ENCODE results near the gene AVPR2.

AVPR2 gene

DNA sequence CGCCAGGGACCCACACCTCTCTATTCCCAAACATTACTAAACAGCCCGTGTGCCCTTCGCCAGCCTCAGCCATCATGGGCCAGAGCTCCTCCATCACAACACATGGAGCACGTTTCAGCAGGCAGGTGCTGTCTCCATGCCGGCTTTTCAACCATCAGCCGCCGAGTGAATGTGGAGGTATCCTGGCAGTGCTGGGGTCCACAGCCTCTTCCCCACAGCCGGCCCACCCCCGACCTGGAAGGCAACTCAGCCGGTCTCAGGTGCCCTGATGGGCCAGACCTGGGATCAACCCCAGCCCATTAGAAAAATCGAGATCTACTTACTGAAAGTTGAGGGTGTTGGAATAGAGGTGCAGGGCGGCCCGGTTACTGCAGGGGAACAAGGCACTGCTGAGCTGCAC is 27.3 kb downstream of the AVPR2 start:
- H3K9me3 ChIP-seq (ENCODE audit: control insufficient read depth, insufficient read depth, low read length) = no peaks in the 10 kb centered on the region
- H3K4me1 ChIP-seq (ENCODE audit: insufficient read depth, low read length) = no peaks in the 10 kb centered on the region; the same call in 1 of the 2 replicates
- no peak overlapping the region for H3K9ac ChIP-seq (ENCODE audit: low read depth, low read length)
- peaks cover 13% of the 10 kb centered on the region for H3K36me3 ChIP-seq (ENCODE audit: insufficient read depth, low read length)

DNA sequence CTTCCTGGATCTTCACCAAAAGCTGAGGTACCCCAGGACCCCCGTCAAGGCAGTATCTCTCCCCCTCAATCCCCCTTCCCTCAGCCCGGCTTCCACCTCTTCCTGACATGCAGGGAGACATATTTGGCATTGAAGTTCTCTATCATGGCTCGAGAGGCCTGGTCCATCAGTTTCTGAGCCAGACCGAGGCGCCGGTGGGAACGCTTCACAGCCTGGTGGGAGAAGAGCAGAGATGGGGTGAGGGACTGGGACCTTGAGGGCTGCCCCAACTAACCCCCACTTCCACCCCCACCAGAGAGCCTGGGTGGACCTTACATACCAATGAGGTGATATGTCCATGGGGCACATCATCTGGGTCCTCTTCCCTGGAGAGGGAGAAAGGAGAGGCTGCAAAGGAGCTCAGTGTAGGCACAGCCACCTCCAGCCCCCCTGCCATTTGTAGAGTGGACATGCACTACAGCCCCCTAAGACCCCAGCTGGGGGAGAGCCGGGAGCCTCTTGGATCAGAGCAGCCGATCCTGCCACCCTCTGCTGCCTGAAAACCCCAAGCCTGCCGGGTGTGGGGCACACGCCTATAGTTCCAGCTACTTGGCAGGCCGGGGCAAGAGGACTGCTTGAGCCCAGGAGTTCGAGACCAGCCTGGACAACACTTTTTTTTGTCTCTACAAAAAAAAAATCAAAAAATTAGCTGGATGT is 27.9 kb downstream of the AVPR2 start:
- H3K36me3 ChIP-seq (ENCODE audit: insufficient read depth, low read length) = peaks cover 13% of the 10 kb centered on the region
- H3K9me3 ChIP-seq (ENCODE audit: control insufficient read depth, insufficient read depth, low read length) = no peaks in the 10 kb centered on the region
- H3K9ac ChIP-seq (ENCODE audit: low read depth, low read length) = no peak overlapping the region
- no peaks in the 10 kb centered on the region; the same call in 1 of the 2 replicates for H3K4me1 ChIP-seq (ENCODE audit: insufficient read depth, low read length)

- Histone ChIP-seq H3K4me1 (ENCODE audit: insufficient read depth, low read length) (no peaks in the 10 kb centered on the region; the same call in 1 of the 2 replicates), H3K9me3 (ENCODE audit: control insufficient read depth, insufficient read depth, low read length) (no peaks in the 10 kb centered on the region), H3K36me3 (ENCODE audit: insufficient read depth, low read length) (peaks cover 13% of the 10 kb centered on the region), H3K9ac (ENCODE audit: low read depth, low read length) (peak overlapping the region; percentile 77)
Measured at GRCh38 chrX:153933748-153934147, 29.3 kb downstream of the AVPR2 start.

DNA sequence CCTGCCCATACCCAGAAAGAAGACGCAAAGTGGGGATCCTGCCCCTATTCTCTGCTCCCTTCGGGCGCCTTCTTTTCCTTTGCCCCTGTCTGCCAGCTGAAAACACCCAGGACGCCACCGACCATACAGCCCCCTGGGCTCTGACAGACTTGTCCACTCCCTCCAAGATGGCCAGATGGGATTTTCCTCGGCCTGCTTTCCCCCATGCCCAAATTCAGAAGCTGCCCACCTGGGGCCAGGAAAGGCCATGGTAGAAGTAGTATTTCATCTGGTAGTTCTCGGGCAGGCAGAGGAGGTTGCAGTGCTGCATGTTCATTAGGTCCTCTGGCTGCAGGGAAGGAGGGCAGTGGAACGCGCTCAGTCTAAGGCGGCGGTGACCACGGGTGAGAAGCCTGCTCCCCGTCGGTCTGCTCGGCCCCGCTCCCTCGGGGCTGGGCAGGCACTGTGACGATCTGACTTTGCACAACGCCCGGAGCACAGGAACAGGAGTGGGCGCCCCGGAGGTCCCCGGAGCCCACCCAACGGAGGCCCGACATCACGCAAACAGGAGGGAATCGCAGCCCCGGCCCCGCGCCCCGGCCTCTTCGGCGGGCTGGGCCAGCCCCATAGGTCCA is 29.8 kb downstream of the AVPR2 start:
- no peaks in the 10 kb centered on the region for H3K9me3 ChIP-seq (ENCODE audit: control insufficient read depth, insufficient read depth, low read length)
- H3K4me1 ChIP-seq (ENCODE audit: insufficient read depth, low read length) = no peaks in the 10 kb centered on the region; the same call in 1 of the 2 replicates
- H3K9ac ChIP-seq (ENCODE audit: low read depth, low read length) = peak overlapping the region; percentile 77
- peaks cover 13% of the 10 kb centered on the region for H3K36me3 ChIP-seq (ENCODE audit: insufficient read depth, low read length)

DNA sequence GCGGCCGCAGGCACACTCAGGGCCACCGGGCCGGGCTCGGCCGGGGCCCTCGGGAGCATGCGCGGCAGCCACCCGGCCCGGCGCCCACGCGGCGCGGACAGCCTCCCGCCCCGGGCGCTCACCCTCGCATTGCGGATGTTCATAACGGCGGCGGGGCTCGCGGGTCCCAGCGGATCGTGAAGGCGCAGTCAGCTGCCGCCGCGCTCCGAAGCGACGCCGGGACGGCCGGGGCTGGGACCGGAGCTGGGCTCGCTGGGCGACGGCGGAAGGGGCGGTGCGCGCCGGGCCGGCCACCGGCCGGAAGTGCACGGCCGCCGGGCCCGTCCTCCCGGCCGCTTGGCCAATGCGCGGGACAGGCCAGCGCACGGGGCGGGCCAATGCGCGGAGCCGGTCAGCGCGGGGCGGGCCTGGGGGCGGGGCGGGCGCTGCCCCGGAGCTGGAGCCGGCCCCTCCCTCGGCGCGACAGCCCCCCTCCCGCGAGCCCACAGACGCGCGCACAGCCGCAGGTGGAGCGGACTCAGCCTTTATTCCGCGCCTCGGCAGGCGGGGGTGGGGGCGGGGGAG is 30.4 kb downstream of the AVPR2 start, which contains the start of gene NAA10:
Gene NAA10 (minus strand): TSS at position 276 of the 564 bp plus-strand sequence. CDS start 133 bp downstream, at position 143.
- peaks cover 13% of the 10 kb centered on the region for H3K36me3 ChIP-seq (ENCODE audit: insufficient read depth, low read length)
- no peaks in the 10 kb centered on the region; the same call in 1 of the 2 replicates for H3K4me1 ChIP-seq (ENCODE audit: insufficient read depth, low read length)
- peak within 1 kb of the TSS; percentile 77 for H3K9ac ChIP-seq (ENCODE audit: low read depth, low read length)
- H3K9me3 ChIP-seq (ENCODE audit: control insufficient read depth, insufficient read depth, low read length) = no peaks in the 10 kb centered on the region

DNA sequence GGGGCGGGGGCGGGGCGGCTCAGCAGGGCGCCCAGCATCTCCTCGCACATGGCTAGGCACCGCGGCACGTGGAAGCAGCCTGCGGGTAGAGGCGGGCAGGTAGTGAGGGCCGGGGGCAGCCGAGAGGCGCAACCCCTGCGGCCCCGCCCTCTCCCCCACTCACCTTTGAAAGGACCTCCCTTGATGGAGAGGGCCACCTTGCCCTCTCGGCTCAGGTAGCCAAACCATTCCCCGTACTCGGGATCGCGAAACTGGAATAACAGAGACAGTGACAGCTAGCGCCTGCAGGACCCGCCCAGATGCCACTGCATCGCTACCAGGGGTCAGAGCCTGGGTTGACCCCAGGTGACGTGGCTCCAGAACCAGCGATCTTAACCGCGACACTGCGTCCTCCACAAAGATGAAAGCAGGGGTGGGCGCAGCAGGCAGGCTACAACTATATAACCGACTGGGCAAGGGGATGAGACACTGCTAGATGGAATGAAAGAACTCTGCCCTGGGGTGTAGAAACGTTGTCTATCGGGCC is 30.9 kb downstream of the AVPR2 start:
- Histone ChIP-seq H3K36me3 (ENCODE audit: insufficient read depth, low read length) (peaks cover 13% of the 10 kb centered on the region), H3K4me1 (ENCODE audit: insufficient read depth, low read length) (peaks cover 4% of the 10 kb centered on the region), H3K9me3 (ENCODE audit: control insufficient read depth, insufficient read depth, low read length) (no peaks in the 10 kb centered on the region), H3K9ac (ENCODE audit: low read depth, low read length) (peak overlapping the region; percentile 48; the same call in 1 of the 2 replicates)

GRCh38 chrX:153937056-153937455 is 32.6 kb downstream of the AVPR2 start:
- peaks cover 9% of the 10 kb centered on the region for H3K36me3 ChIP-seq (ENCODE audit: insufficient read depth, low read length)
- peaks cover 10% of the 10 kb centered on the region for H3K4me1 ChIP-seq (ENCODE audit: insufficient read depth, low read length)
- no peak overlapping the region for H3K9ac ChIP-seq (ENCODE audit: low read depth, low read length)
- no peaks in the 10 kb centered on the region for H3K9me3 ChIP-seq (ENCODE audit: control insufficient read depth, insufficient read depth, low read length)

GRCh38 chrX:153938226-153938786 is 33.8 kb downstream of the AVPR2 start:
- Histone ChIP-seq H3K4me1 (ENCODE audit: insufficient read depth, low read length) (peaks cover 11% of the 10 kb centered on the region), H3K9me3 (ENCODE audit: control insufficient read depth, insufficient read depth, low read length) (no peaks in the 10 kb centered on the region), H3K36me3 (ENCODE audit: insufficient read depth, low read length) (peaks cover 3% of the 10 kb centered on the region; the same call in 1 of the 2 replicates), H3K9ac (ENCODE audit: low read depth, low read length) (no peak overlapping the region)

- Histone ChIP-seq H3K4me1 (ENCODE audit: insufficient read depth, low read length) (peaks cover 17% of the 10 kb centered on the region), H3K9me3 (ENCODE audit: control insufficient read depth, insufficient read depth, low read length) (no peaks in the 10 kb centered on the region), H3K9ac (ENCODE audit: low read depth, low read length) (no peak overlapping the region), H3K36me3 (ENCODE audit: insufficient read depth, low read length) (no peaks in the 10 kb centered on the region)
Measured at GRCh38 chrX:153939573-153939972, 35.1 kb downstream of the AVPR2 start.

DNA sequence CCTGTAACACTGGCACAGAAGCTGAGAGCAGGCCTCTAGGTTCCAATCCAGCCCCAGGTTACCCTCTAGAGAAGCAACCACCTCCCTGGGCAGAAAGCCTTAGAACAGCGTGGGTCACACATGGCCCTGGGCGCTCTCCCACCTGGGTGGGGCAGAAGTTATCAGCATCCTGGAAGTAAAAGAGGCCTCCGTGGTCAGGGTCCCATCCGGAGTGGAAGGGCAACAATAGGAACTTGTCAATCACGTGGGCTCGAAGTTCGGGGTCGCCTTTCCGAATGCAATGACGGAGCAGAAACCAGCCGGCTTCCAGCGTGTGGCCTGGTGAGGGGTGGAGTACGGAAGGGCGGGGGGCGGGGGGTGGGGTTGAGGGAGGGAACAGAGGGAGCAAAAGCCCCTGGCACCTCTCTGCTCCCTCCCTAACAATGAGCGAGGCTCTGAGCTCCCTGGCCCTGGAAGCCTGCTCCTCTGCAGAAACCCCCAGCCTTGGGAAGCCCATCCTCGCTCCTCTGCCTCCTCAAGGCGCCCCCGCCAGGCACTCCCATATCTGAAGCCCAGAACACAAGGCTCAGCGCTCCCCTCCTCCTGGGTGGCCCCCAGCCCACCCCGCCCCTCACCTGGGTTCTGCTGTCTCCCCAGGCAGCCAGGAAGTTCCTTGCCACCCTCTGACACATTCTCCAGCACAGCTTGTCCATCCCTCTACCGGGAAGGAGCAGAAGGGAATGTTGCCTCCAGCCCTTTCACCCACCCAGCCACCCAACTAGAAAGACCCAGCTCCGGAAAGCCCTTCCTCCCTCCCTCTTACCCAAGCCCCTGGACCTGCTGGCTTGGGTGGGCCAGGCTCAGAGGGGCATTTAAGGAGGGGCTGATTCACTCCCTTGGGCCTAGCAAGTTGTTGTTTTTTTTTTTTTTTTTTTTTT is 37.1 kb downstream of the AVPR2 start:
- no peaks in the 10 kb centered on the region for H3K36me3 ChIP-seq (ENCODE audit: insufficient read depth, low read length)

GRCh38 chrX:153944140-153944799 is 39.8 kb downstream of the AVPR2 start, which contains the start of gene RENBP:
Gene RENBP, minus strand, starts transcription at chrX:153944643. Its CDS starts 33 bp downstream, at chrX:153944610.
- H3K9ac ChIP-seq (ENCODE audit: low read depth, low read length) = peak within 1 kb of the TSS; percentile 60
- no peaks in the 10 kb centered on the region for H3K9me3 ChIP-seq (ENCODE audit: control insufficient read depth, insufficient read depth, low read length)
- H3K36me3 ChIP-seq (ENCODE audit: insufficient read depth, low read length) = no peaks in the 10 kb centered on the region
- H3K4me1 ChIP-seq (ENCODE audit: insufficient read depth, low read length) = peaks cover 31% of the 10 kb centered on the region

More for the DNA sequence above, 37.1 kb downstream of the AVPR2 start:
- Histone ChIP-seq H3K9me3 (ENCODE audit: control insufficient read depth, insufficient read depth, low read length) (no peaks in the 10 kb centered on the region), H3K9ac (ENCODE audit: low read depth, low read length) (peak overlapping the region; percentile 29), H3K4me1 (ENCODE audit: insufficient read depth, low read length) (peaks cover 17% of the 10 kb centered on the region)

DNA sequence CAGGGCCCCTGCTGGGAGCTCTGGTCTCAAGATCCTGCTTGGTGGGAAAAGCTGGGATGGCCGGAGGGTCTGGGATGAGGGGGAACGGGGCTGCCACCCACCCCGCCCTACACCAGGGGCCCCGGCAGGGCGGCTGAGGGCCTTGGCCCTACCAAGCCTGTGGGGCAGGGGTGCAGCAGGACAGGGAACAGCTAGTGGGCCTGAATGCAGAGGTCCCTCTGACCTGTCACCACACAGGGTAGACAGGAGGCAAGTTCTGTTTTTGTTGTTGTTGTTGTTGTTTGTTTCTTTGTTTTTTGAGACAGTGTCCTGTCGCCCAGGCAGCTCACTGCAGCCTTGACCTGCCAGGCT is 40.3 kb downstream of the AVPR2 start:
- Histone ChIP-seq H3K36me3 (ENCODE audit: insufficient read depth, low read length) (no peaks in the 10 kb centered on the region), H3K9me3 (ENCODE audit: control insufficient read depth, insufficient read depth, low read length) (no peaks in the 10 kb centered on the region), H3K9ac (ENCODE audit: low read depth, low read length) (peak overlapping the region; percentile 60; the same call in 1 of the 2 replicates), H3K4me1 (ENCODE audit: insufficient read depth, low read length) (peaks cover 31% of the 10 kb centered on the region)
